GM12892 (cell line): ENCODE results near the gene NXNL2.

Source experiments
- POLR2AphosphoS5 ChIP-seq: IDR thresholded peaks from 2 replicates; pipeline ENCODE4 v1.6.1; 2011; ENCODE audit warnings: low read depth, low read length, control low read depth
- TAF1 ChIP-seq: IDR thresholded peaks from 2 replicates; pipeline ENCODE4 v1.6.1; 2011; ENCODE audit warnings: low read depth, mild to moderate bottlenecking, control low read depth, low read length, borderline replicate concordance

- no peak for TF ChIP-seq TAF1
- no peak for TF ChIP-seq POLR2AphosphoS5
These were observed 43.4 kb downstream of the NXNL2 start for GRCh38 chr9:88578121-88579049.
